OCI-LY1 (cell line): ENCODE results near the gene COL23A1.
"Not testable (repeated sequence)": the region's sequence is repeated elsewhere in the genome, so short reads cannot be mapped to it uniquely, and the experiment has no call there.

Source experiments
- H2AFZ ChIP-seq: fragments of 200-600 bp; sonication (generic), shearing (Covaris generic); 2 replicates; pipeline ENCODE4 v1.6.0; 2014; ENCODE audit warnings: antibody characterized with exemption, mild to moderate bottlenecking, low read length
- H3F3A ChIP-seq: fragments of 200-600 bp; sonication (generic), shearing (Covaris generic); 2 replicates; pipeline ENCODE4 v1.6.0; 2014; ENCODE audit warnings: mild to moderate bottlenecking, antibody characterized with exemption, low read length, moderate library complexity; ENCODE audit not compliant: insufficient read depth
- H3K27ac ChIP-seq: fragments of 200-600 bp; sonication (generic); 2 replicates; pipeline ENCODE4 v1.5.1; 2014; ENCODE audit warnings: low read length, mixed run types, mild to moderate bottlenecking, low read depth; ENCODE audit not compliant: poor library complexity, severe bottlenecking
- H3K27me3 ChIP-seq: fragments of 200-600 bp; sonication (generic); 2 replicates; pipeline ENCODE4 v1.6.0; 2014; ENCODE audit warnings: antibody characterized with exemption, mild to moderate bottlenecking, low read length, moderate library complexity; ENCODE audit not compliant: insufficient read depth
- H3K36me3 ChIP-seq: fragments of 200-600 bp; sonication (generic); 2 replicates; pipeline ENCODE4 v1.6.1; 2014; ENCODE audit warnings: mild to moderate bottlenecking, antibody characterized with exemption, low read length, moderate library complexity, mixed read lengths; ENCODE audit not compliant: insufficient read depth
- H3K4me1 ChIP-seq: fragments of 200-600 bp; sonication (generic); 2 replicates; pipeline ENCODE4 v1.5.1; 2014; ENCODE audit warnings: mild to moderate bottlenecking, low read length, moderate library complexity; ENCODE audit not compliant: insufficient read depth, severe bottlenecking
- H3K4me2 ChIP-seq: fragments of 200-600 bp; sonication (generic), shearing (Covaris generic); 2 replicates; pipeline ENCODE4 v1.6.1; 2014; ENCODE audit warnings: low read length
- H3K4me3 ChIP-seq: fragments of 200-600 bp; sonication (generic); 2 replicates; pipeline ENCODE4 v1.5.1; 2014; ENCODE audit warnings: low read length, low read depth, mild to moderate bottlenecking, mixed read lengths; ENCODE audit not compliant: poor library complexity, severe bottlenecking
- H3K79me2 ChIP-seq: fragments of 200-600 bp; shearing (Covaris generic); 2 replicates; pipeline ENCODE4 v1.6.1; 2016; ENCODE audit warnings: mixed run types, low read length, mixed read lengths; ENCODE audit not compliant: insufficient read depth
- H3K9ac ChIP-seq: fragments of 200-600 bp; sonication (generic), shearing (Covaris generic); 2 replicates; pipeline ENCODE4 v1.6.1; 2014; ENCODE audit warnings: mild to moderate bottlenecking, low read length, mixed read lengths
- H3K9me2 ChIP-seq: fragments of 200-600 bp; sonication (generic), shearing (Covaris generic); 2 replicates; pipeline ENCODE4 v1.6.1; 2014; ENCODE audit warnings: low read depth, mild to moderate bottlenecking, low read length, mixed read lengths
- H3K9me3 ChIP-seq: fragments of 200-600 bp; shearing (Covaris generic); 2 replicates; pipeline ENCODE4 v1.6.1; 2014; ENCODE audit warnings: low read length, mixed read lengths
- H4K20me1 ChIP-seq: fragments of 200-600 bp; sonication (generic), shearing (Covaris generic); 2 replicates; pipeline ENCODE4 v1.6.0; 2016; ENCODE audit warnings: mild to moderate bottlenecking, low read length; ENCODE audit not compliant: insufficient read depth
- EZH2 ChIP-seq: fragments of 200-600 bp; sonication (generic), shearing (Covaris generic); IDR thresholded peaks from 2 replicates; pipeline ENCODE4 v1.8.0; 2017; ENCODE audit warnings: borderline replicate concordance, mixed run types, mild to moderate bottlenecking, antibody characterized with exemption, low read length, moderate library complexity, mixed read lengths
- TF ChIP-seq, protein P1 (sequence below): fragments of 200-600 bp; sonication (generic), shearing (Covaris generic); IDR thresholded peaks from 2 replicates; pipeline ENCODE4 v1.5.1; 2017; ENCODE audit warnings: mild to moderate bottlenecking, antibody characterized with exemption, low read length, moderate library complexity, mixed read lengths

The COL23A1 gene

DNA sequence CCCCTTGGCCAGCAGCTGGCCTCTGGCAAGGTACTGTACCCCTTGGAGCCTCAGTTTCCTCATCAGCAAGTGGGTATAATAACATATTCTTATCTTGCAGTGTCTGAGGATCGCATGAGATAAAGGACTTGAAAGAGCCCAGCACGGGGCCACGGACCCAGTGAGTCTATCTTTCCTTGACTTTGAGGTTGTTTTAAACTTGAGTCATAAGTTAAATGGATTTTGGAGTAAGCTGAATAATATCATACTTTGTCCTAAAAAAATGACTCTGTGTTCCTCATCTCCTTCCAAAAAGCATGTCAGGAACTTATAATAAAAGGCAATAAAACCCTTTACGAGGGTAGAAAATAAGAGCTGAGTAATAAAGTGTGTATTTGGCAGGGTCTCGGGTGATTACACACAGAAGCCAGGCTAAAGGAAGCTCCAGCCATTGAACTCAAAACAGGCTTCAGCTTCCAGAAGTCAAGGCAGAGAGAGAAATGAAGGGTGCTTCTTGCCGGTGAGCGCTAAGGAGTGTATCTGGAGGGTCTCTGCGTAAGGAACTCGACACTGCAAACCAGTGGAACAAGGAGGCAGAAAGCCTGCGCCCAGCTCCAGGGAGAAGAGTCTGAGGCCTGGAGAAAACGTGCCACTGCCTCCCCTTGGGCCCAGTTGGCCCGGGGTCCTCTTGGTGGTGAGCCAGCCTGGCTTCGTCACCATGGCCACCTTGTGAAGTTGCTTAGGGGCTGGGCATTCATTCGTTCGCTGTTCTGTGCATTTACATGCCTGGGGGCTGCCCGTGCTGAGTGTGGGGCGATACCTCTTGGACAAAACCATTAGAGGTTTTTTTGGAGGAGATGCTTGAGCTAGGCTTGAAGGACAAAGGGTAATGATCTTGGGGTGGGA, 285.2 kb downstream of the COL23A1 start:
- Histone ChIP-seq H3F3A (no peaks in the 10 kb centered on the region), H3K27ac (no peak overlapping the region), H2AFZ (no peak overlapping the region), H3K4me1 (no peaks in the 10 kb centered on the region), H3K27me3 (no peaks in the 10 kb centered on the region; the same call in 1 of the 2 replicates), H3K4me3 (no peak overlapping the region), H3K9me3 (no peaks in the 10 kb centered on the region), H3K4me2 (no peak overlapping the region), H3K36me3 (no peaks in the 10 kb centered on the region), H3K9me2 (no peaks in the 10 kb centered on the region), H3K9ac (no peak overlapping the region), H4K20me1 (no peaks in the 10 kb centered on the region), H3K79me2 (no peaks in the 10 kb centered on the region)
- TF ChIP-seq, protein P1, sequence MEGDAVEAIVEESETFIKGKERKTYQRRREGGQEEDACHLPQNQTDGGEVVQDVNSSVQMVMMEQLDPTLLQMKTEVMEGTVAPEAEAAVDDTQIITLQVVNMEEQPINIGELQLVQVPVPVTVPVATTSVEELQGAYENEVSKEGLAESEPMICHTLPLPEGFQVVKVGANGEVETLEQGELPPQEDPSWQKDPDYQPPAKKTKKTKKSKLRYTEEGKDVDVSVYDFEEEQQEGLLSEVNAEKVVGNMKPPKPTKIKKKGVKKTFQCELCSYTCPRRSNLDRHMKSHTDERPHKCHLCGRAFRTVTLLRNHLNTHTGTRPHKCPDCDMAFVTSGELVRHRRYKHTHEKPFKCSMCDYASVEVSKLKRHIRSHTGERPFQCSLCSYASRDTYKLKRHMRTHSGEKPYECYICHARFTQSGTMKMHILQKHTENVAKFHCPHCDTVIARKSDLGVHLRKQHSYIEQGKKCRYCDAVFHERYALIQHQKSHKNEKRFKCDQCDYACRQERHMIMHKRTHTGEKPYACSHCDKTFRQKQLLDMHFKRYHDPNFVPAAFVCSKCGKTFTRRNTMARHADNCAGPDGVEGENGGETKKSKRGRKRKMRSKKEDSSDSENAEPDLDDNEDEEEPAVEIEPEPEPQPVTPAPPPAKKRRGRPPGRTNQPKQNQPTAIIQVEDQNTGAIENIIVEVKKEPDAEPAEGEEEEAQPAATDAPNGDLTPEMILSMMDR: no peak
- TF ChIP-seq EZH2: no peak

DNA sequence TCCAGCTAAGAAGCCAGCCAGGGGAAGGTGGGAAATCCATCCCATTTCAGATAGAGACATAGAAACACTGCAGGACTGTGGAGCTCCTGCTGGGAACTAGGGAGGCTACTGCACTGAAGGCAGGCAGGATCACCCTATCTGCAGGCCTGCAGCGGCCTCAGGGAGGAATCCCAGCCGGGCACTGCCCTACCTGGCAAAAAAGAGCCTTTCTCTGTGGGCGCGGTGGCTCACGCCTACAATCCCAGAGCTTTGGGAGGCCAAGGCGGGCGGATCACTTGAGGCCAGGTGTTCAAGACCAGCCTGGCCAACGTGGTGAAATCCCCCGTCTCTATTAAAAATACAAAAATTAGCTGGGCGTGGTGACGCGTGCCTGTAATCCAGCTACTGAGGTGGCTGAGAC, 286.2 kb downstream of the COL23A1 start:
- Histone ChIP-seq H3F3A (no peaks in the 10 kb centered on the region), H3K9ac (no peak overlapping the region), H3K4me3 (no peak overlapping the region), H3K9me2 (no peaks in the 10 kb centered on the region), H3K4me1 (no peaks in the 10 kb centered on the region), H4K20me1 (no peaks in the 10 kb centered on the region), H3K79me2 (no peaks in the 10 kb centered on the region), H2AFZ (no peak overlapping the region), H3K4me2 (no peak overlapping the region), H3K27ac (no peak overlapping the region), H3K9me3 (no peaks in the 10 kb centered on the region), H3K36me3 (no peaks in the 10 kb centered on the region), H3K27me3 (no peaks in the 10 kb centered on the region; the same call in 1 of the 2 replicates)
- TF ChIP-seq EZH2: no peak
- TF ChIP-seq, protein P1: no peak

DNA sequence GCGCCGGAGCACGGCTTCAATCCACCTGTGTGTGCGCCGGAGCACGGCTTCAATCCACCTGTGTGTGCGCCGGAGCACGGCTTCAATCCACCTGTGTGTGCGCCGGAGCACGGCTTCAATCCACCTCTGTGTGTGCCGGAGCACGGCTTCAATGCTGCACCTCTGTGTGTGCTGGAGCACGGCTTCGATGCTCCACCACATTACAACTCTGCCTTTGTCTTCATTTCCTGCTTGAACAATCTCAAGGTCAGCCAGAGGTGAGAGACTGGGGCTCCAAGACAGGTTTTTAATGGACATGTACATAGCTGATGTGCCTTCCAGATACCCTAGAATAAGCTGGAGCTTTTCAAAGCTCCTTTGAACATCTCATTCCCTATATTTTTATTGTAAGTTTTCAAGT, 287.9 kb downstream of the COL23A1 start:
- not testable (repeated sequence) for H3K9me3 ChIP-seq, H3K4me1 ChIP-seq, H3K4me3 ChIP-seq, H3K79me2 ChIP-seq, H3K4me2 ChIP-seq, H4K20me1 ChIP-seq, H3F3A ChIP-seq, H3K27ac ChIP-seq, H2AFZ ChIP-seq, H3K36me3 ChIP-seq, H3K9ac ChIP-seq, H3K27me3 ChIP-seq, H3K9me2 ChIP-seq

DNA sequence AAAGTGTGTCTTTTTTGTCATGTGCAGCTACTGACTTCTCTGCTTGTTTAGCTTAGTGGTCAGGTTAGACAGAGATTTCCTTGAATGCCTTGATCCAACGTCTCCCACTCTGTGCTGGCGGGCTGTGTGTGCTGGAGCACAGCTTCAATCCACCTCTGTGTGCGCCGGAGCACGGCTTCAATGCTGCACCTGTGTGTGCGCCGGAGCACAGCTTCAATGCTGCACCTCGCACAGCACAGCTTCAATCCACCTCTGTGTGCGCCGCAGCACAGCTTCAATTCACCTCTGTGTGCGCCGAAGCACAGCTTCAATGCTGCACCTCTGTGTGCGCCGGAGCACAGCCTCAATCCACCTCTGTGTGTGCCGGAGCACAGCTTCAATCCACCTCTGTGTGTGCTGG, 288.6 kb downstream of the COL23A1 start:
- Histone ChIP-seq H3K4me3 (no peak overlapping the region), H3K79me2 (no peaks in the 10 kb centered on the region), H3K4me1 (no peaks in the 10 kb centered on the region), H3K9me2 (no peaks in the 10 kb centered on the region), H3F3A (no peaks in the 10 kb centered on the region), H3K27me3 (no peaks in the 10 kb centered on the region; the same call in 1 of the 2 replicates), H2AFZ (no peak overlapping the region), H3K4me2 (no peak overlapping the region), H4K20me1 (no peaks in the 10 kb centered on the region), H3K9me3 (no peaks in the 10 kb centered on the region), H3K27ac (no peak overlapping the region), H3K36me3 (no peaks in the 10 kb centered on the region), H3K9ac (no peak overlapping the region)
- TF ChIP-seq EZH2: no peak
- TF ChIP-seq, protein P1: no peak
